IMR-90 (cell line): ENCODE data around the gene OR51B2.

Source experiments
- RAD21 ChIP-seq: IDR thresholded peaks from 2 replicates; pipeline ENCODE4 v1.6.1; 2012; ENCODE audit warnings: low read length, improper control_type of control experiment
- TF ChIP-seq, protein P1 (sequence below): conservative IDR thresholded peaks from 2 replicates; pipeline ENCODE4 v1.5.1; 2012; ENCODE audit warnings: mild to moderate bottlenecking, low read depth, low read length, improper control_type of control experiment

DNA sequence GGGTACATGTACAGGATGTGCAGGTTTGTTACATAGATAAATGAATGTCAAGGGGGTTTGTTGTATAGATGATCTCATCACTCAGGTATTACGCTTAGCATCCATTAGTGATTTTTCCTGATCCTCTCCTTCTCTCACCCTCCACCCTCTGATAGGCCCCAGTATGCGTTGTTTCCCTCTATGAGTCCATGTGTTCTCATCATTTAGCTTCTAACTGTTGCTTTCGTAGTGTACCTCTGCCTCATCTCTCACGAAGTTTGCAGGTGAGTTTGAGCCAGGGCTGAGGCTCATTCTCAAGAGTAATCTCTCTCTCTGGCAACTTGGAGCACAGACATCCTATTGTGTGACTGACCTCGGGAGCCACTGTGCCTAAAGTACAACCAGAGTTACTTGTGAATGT, 49.7 kb downstream of the OR51B2 start:
- no peak for TF ChIP-seq RAD21
- TF ChIP-seq, protein P1, sequence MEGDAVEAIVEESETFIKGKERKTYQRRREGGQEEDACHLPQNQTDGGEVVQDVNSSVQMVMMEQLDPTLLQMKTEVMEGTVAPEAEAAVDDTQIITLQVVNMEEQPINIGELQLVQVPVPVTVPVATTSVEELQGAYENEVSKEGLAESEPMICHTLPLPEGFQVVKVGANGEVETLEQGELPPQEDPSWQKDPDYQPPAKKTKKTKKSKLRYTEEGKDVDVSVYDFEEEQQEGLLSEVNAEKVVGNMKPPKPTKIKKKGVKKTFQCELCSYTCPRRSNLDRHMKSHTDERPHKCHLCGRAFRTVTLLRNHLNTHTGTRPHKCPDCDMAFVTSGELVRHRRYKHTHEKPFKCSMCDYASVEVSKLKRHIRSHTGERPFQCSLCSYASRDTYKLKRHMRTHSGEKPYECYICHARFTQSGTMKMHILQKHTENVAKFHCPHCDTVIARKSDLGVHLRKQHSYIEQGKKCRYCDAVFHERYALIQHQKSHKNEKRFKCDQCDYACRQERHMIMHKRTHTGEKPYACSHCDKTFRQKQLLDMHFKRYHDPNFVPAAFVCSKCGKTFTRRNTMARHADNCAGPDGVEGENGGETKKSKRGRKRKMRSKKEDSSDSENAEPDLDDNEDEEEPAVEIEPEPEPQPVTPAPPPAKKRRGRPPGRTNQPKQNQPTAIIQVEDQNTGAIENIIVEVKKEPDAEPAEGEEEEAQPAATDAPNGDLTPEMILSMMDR: no peak
